Measurements from ENCODE around the gene SUDS3. TPM values are rescaled to one million over a fixed set of nuclear protein-coding genes. Genes with fewer than 3 reads are reported as not detected.
"Not testable (repeated sequence)": the region's sequence is repeated elsewhere in the genome, so short reads cannot be mapped to it uniquely, and the experiment has no call there.

Gene SUDS3
- total RNA-seq, 1 experiment from 2014 or later, result 34.2 TPM

GRCh38 chr12:118397708-118398440 lies 21.5 kb downstream of the SUDS3 start:
- no peak for DNase-seq (ENCODE audit: low spot score)

DNA sequence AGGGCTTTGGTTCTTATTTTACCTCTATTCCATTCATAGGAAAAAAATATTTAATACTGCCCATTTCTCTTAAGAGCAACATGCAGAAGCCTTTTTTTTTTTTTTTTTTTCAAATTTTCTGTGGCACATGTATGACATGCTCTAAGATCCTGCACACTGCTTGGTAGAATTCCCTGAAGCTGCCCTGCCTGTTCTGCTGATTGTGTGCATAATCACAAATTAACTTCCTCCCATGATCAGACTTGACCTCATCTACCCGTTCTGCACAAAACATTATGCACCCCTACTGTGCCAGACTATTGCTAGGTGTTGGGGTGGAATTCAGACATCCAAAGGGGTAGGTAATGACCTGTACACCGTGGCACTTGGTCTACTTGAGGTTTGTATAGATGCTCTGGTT lies 22.2 kb downstream of the SUDS3 start:
- DNase-seq (ENCODE audit: low spot score), result no peak

GRCh38 chr12:118398940-118399339 lies 22.6 kb downstream of the SUDS3 start:
- DNase-seq (ENCODE audit: low spot score), result no peak

DNA sequence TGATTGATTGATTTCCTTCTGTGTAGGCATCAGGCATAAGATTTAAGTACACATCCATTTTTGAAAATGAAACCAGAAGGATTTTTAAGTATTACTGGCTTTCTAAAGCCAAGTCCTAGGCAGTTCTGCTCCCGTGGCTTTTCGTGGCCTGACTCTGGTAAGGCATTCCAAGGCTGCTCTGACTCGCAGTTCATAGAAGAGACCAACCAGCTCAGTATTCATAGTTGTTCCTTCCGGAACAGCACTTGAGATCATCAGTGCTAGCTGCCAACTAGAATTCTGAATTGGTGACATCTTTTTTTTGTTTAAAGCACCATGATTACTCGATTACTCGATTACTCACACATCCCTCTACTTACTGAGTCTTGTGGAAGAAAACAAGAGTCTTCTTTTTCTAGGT lies 25.9 kb downstream of the SUDS3 start:
- DNase-seq (ENCODE audit: low spot score), result no peak

GRCh38 chr12:118404876-118405521 lies 28.6 kb downstream of the SUDS3 start:
- peak; percentile 54 for DNase-seq (ENCODE audit: low spot score)

DNA sequence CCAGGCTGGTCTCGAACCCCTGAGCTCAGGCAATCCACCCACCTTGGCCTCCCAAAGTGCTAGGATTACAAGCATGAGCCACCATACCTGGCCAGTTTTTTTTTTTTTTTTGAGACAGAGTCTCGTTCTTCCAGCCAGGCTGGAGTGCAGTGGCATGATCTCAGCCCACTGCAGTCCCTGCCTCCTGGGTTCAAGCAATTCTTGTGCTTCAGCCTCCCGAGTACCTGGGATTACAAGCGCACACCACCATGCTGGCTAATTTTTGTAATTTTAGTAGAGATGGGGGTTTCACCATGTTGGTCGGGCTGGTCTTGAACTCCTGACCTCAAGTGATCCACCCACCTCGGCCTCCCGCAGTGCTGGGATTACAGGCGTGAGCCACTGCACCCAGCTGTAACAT lies 31.9 kb downstream of the SUDS3 start:
- not testable (repeated sequence) for DNase-seq (ENCODE audit: low spot score)

DNA sequence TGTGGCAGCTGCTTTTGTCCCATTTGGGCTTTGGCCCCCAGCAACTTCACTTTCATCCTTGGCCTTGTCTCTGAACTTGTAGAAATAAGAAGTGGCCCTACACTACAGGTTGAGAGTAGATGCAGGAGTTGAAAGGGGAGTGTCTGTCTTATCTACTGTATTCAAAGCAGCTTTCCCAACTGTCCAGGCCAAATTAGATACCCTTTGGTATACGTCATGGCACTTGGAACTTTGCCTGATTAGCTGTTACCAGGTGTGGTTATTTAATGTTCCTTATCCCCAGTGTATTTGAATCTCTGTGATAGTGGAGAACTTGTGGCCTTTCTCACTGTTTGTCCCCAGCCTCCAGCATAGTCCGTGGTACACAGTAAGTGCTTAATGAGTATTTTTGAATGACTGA lies 33.5 kb downstream of the SUDS3 start:
- no peak for DNase-seq (ENCODE audit: low spot score)

- DNase-seq (ENCODE audit: low spot score), result no peak
Observed at GRCh38 chr12:118417942-118418341, 41.6 kb downstream of the SUDS3 start.

GRCh38 chr12:118418385-118419057 lies 42.2 kb downstream of the SUDS3 start:
- DNase-seq (ENCODE audit: low spot score), result no peak

GRCh38 chr12:118420673-118421072 lies 44.3 kb downstream of the SUDS3 start:
- DNase-seq (ENCODE audit: low spot score), result no peak

GRCh38 chr12:118424884-118425283 lies 48.5 kb downstream of the SUDS3 start:
- no peak for DNase-seq (ENCODE audit: low spot score)

DNA sequence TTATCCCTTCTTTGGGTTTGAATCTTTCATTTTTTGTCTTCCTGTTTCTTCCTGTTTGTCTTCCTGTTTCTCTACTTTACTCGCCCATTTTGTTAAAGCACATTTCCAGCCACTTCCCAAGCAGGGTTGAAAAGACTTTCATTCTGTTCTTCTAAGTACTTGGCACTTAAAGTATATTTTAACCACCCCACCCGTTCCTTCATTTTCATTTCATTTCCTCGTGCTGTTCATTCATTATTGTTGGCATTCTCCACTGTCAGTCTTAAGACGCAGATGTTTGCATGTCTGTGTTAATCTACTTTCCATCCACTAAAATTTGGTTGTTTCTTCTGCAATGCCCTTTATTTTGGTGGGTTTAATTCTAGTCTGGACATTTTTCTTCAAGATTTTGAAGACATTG lies 49.0 kb downstream of the SUDS3 start:
- DNase-seq (ENCODE audit: low spot score), result no peak

DNA sequence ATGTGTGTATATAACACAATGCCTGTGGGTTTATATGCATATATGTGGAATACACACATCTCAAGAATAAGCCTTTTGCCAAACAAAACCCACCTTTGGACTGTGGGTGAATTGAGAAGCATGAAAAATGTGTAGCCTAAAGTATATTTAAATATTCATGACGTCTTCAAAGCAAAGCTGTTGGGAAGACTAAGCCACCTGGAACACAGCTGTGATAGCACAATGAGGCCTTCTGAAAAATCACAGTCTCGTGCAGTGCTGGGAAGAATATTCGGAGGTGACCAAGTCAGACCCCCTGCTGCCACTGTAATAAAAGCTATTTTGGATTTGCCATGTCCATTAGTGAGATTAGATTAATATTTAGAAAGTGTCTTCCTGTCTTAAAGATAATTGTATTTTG lies 51.5 kb downstream of the SUDS3 start:
- DNase-seq (ENCODE audit: low spot score), result no peak

DNA sequence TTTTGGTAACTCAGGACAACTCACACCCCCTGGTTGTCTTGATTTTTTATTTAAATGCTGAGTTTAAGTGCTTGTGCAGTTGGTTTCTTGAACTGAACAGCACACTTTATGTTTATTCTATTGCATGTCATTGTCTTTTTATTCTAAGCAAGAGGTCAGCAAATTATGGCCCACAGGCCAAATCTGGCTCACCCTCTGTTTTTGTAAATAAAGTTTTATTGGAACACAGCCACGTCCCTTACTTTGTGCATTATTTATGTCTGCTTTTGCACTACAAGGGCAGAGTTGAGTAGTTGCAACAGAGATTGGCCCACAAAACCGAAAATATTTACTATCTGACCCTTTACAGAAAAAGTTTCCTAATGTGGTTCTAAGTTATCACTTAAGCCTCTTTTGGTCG lies 52.3 kb downstream of the SUDS3 start:
- no peak for DNase-seq (ENCODE audit: low spot score)

GRCh38 chr12:118429688-118430383 lies 53.5 kb downstream of the SUDS3 start:
- no peak for DNase-seq (ENCODE audit: low spot score)

- no peak for DNase-seq (ENCODE audit: low spot score)
Observed at GRCh38 chr12:118430516-118430915, 54.2 kb downstream of the SUDS3 start.

- DNase-seq (ENCODE audit: low spot score), result no peak
Observed at GRCh38 chr12:118432812-118433545, 56.6 kb downstream of the SUDS3 start.

- DNase-seq (ENCODE audit: low spot score), result no peak
Observed at GRCh38 chr12:118436002-118436730, 59.8 kb downstream of the SUDS3 start.

DNA sequence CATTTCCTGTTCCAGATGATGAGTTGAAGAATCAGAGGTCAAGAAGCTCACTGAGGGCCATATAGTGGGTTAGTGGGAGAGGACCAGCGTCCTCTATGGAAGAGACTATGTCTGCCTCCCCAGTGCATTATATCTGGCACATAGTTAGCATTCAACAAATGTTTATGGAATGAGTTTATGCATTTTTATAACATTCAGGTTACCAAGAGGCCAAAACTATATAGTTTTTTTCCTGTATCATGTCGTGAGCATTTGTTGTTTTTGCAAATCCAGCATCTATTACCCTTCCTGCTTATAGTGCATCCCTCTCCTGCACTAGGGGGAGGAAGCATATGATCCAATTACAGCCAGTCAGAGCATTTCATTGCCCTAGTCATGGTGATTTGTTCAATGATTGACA lies 60.6 kb downstream of the SUDS3 start:
- DNase-seq (ENCODE audit: low spot score), result no peak

GRCh38 chr12:118439068-118439467 lies 62.7 kb downstream of the SUDS3 start:
- DNase-seq (ENCODE audit: low spot score), result no peak

GRCh38 chr12:118446247-118446646 lies 69.9 kb downstream of the SUDS3 start:
- DNase-seq (ENCODE audit: low spot score), result no peak

Measured in H4 (cell line).